Measurements from ENCODE around the gene SF3B4. TPM values are rescaled to one million over a fixed set of nuclear protein-coding genes. Genes with fewer than 3 reads are reported as not detected.

The SF3B4 gene
- total and polyA plus RNA-seq, 2 of the 13 experiments (the other 11 are each of a cell fraction or from before 2014, with no cell fraction given), result 13.8 to 14.8 TPM

- in situ Hi-C loops (cut with HindIII; ENCODE audit: extremely low pct_ligation_motif_present, low pct_unique_long_range_greater_than_20kb), result no loop called here
- Histone ChIP-seq H3K27ac (ENCODE audit: extremely low read length, insufficient read depth, low read length) (no peak overlapping the region), H3K4me2 (ENCODE audit: low read depth, low read length) (no peak overlapping the region), H3K4me3 (replicated peaks in 1 of 3; ENCODE audit: insufficient read depth in 1 of 3, low read depth in 2 of 3, low read length in 3 of 3) (no peak overlapping the region), H3K36me3 (replicated peaks in 1 of 2; ENCODE audit: control insufficient read depth in 1 of 2, insufficient read depth in 2 of 2, low read length in 2 of 2) (no peaks in the 10 kb centered on the region), H3K4me1 (ENCODE audit: insufficient read depth, low read length) (peaks cover 33% of the 10 kb centered on the region), H2AFZ (ENCODE audit: low read length) (no peak overlapping the region), H4K20me1 (ENCODE audit: insufficient read depth, low read length) (no peaks in the 10 kb centered on the region), H3K9ac (ENCODE audit: insufficient read depth, low read depth, low read length) (no peak overlapping the region), H3K27me3 (ENCODE audit: control insufficient read depth in 1 of 2, insufficient read depth in 2 of 2, low read length in 2 of 2) (no peaks in the 10 kb centered on the region; a peak in 1 of 5 replicates), H3K79me2 (ENCODE audit: insufficient read depth, low read length) (peaks cover 1% of the 10 kb centered on the region), H3K9me3 (ENCODE audit: low read length) (no peaks in the 10 kb centered on the region)
- DNase-seq (ENCODE audit: low spot score) (no peak), ATAC-seq (no peak), FAIRE-seq (no peak)
- ChIA-PET CTCF (ENCODE audit: low intra/inter-chr PET ratio, low total read pairs) (no interaction called here), POLR2A (interaction anchor here (0.8 kb wide), 1 partner anchor 45 kb away, joined by 4 read pairs; a partner anchor contains a TSS)
- intact Hi-C loops (cut with micrococcal nuclease; ENCODE audit: unreplicated experiment), result no loop called here
- no TSS peak for BruUV-seq (replicated peaks)
- TF ChIP-seq ZNF629 (CRISPR knock-in tag; conservative IDR thresholded peaks at IDR 0.05) (no peak), RXRB (CRISPR knock-in tag; IDR thresholded peaks at IDR 0.05; ENCODE audit: borderline replicate concordance) (no peak), ZNF143 (CRISPR knock-in tag; IDR thresholded peaks at IDR 0.05) (no peak), ZHX1 (CRISPR knock-in tag; IDR thresholded peaks at IDR 0.05; ENCODE audit: low read depth) (no peak), SCMH1 (CRISPR knock-in tag; IDR thresholded peaks at IDR 0.05; ENCODE audit: borderline replicate concordance) (no peak), RARA (CRISPR knock-in tag; IDR thresholded peaks at IDR 0.05) (no peak)
- TF ChIP-seq, protein P1, sequence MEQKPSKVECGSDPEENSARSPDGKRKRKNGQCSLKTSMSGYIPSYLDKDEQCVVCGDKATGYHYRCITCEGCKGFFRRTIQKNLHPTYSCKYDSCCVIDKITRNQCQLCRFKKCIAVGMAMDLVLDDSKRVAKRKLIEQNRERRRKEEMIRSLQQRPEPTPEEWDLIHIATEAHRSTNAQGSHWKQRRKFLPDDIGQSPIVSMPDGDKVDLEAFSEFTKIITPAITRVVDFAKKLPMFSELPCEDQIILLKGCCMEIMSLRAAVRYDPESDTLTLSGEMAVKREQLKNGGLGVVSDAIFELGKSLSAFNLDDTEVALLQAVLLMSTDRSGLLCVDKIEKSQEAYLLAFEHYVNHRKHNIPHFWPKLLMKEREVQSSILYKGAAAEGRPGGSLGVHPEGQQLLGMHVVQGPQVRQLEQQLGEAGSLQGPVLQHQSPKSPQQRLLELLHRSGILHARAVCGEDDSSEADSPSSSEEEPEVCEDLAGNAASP (CRISPR knock-in tag; IDR thresholded peaks at IDR 0.05; ENCODE audit: borderline replicate concordance), result no peak
- WGBS (ENCODE audit: low lambda C conversion rate), result 94% methylated on average over 8 of the region's 8 CpGs
These were observed 4.9 kb upstream of the SF3B4 start for GRCh38 chr1:149932474-149932873.

Measured in HepG2 (cell line).